ENCODE results near the gene DYNC2H1.

GRCh38 chr11:103420593-103420992, 311.4 kb downstream of the DYNC2H1 start:
- TF ChIP-seq POLR2A (IDR thresholded peaks at IDR 0.05) (no peak), CTCF (IDR thresholded peaks at IDR 0.05) (no peak), EP300 (IDR thresholded peaks at IDR 0.05) (no peak)
